NCI-H748 (cell line): ENCODE data around the gene DPP10.
"Not testable (repeated sequence)": the region's sequence is repeated elsewhere in the genome, so short reads cannot be mapped to it uniquely, and the experiment has no call there.

ENCODE experiments used
- DNase-seq: peaks from one replicate; lab custom pipeline; 2025; ENCODE audit not compliant: unreplicated experiment; lab: John Stamatoyannopoulos, UW

DPP10 gene

GRCh38 chr2:115389024-115389423 is 946.6 kb downstream of the DPP10 start:
- peak; percentile 39 for DNase-seq

GRCh38 chr2:115389898-115390565 is 947.6 kb downstream of the DPP10 start:
- no peak for DNase-seq

GRCh38 chr2:115396579-115396978 is 954.1 kb downstream of the DPP10 start:
- DNase-seq: no peak

- DNase-seq: no peak
These were observed 958.5 kb downstream of the DPP10 start for GRCh38 chr2:115400940-115401339.

- no peak for DNase-seq
These were observed 970.1 kb downstream of the DPP10 start for GRCh38 chr2:115412501-115412900.

GRCh38 chr2:115413791-115414190 is 971.4 kb downstream of the DPP10 start:
- DNase-seq: no peak

GRCh38 chr2:115414466-115414865 is 972.0 kb downstream of the DPP10 start:
- DNase-seq: no peak

DNA sequence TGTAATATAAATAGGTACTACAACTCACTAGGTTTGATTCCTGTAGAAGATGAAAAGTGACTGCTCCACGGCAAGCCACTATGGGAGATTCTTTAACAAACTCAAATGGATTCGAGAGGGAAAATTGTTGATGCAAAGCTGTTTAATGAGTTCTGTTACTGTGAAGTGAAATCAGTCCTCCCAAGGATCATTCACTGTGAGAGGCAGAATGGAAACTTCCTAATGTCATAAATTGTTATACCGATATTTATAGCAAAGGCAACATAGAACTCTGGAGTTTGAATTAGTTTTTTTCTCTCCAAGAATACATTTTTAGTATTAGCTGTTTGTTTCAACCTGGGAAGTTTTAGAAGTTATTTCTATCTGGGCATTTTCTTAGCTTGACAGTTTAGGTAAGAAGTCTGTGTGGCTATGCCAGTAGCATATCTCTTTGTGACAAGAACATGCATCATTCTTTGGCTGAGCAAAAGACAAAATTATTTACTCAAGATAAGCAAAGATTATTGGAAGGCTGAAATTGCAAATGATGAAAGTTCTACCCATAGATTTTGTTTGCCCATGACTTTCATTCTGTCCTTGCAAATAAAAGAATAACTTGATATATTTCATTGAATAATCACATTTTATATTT is 979.7 kb downstream of the DPP10 start:
- no peak for DNase-seq

DNA sequence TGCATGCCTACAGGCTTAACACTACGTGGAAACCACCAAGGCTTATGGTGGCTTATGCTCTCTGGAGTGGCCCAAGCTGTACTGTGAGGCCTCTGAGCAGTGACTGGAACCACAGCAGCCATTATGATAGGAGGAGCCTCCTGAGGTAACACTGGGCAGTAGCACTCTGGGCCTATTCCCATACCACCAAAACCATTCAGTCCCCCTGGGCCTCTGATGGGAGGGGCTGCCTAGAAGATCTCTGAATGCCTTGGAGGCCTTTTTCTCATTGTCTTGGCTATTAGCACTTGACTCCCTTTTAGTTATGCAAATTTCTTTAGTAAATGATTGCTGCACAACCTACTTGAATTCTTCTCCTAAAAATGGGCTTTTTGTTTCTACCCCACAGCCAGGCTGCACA is 985.0 kb downstream of the DPP10 start:
- DNase-seq: no peak

DNA sequence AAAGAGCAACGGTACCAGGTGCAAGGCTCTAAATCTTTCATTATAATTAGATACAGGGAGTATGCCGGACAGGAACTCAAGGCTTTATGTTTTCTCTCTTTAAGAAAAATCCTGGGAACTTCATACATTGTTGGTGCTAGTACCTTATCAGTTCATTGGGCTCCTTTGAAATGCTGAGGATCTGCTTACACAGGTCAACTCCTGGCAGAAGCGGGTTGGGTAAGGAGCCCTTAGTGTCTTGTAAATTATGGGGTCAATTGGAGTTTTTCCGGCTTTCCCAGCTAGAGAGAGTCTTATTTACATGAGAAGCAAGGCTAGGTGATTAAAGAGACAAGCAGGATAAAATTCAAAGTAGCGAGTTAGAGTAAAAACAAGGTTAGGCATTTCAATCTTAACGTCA is 998.3 kb downstream of the DPP10 start:
- not testable (repeated sequence) for DNase-seq

GRCh38 chr2:115443539-115444185 is 1001.2 kb downstream of the DPP10 start:
- no peak for DNase-seq

DNA sequence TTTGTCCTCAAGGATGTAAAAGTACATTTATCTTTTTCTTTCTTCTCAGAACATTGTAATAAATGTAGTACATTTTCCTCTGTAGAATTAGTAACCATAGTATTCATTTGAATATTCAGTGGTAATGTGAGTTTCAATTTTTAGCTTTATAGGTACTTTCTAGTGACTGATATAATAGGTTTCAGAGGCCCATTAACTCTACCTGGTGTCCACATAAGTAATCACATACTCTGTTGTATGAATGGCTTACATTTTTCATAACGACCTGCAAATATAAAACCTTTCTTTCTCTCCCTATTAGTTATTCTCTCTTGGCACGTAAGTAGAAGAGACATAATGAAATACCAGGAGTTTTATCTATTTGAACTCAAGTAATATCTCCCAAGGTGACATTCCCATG is 1017.6 kb downstream of the DPP10 start:
- DNase-seq: no peak

DNA sequence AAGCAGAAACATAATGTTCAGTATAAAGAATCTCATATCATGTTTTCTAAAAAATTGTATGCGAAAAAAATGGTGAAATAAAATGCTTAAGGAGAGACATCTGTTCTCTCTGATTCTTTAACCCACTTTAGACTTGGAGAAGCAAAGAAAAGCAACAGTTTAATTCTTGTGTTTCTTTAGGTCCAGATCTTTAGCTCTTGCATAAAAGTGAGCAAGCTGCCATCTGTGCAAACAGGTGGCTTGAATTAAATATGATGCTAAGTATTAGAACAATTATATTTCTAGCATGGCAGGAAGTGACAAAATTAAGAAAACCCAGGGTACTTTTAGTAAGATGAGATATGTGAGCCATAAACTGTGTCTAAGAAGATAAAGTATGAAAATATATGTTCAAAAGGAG is 1038.3 kb downstream of the DPP10 start:
- DNase-seq: no peak

DNA sequence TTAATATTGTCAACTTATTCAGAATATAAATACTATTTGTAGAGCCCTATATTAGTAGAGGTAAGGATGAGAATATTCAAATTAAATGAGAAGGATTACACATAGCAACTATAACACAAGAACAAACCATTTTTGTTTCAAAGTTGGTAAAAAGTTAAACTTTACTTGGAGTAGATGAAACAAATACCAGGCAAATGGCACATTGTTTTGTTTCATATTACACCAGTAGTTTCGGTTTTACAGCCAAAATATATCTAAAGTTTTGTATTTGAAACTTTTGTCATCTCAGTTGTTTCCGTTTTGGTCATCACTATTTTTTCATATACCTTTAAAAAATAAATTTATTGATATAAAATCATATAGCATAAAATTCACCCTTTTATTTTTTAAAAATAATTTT is 1039.4 kb downstream of the DPP10 start:
- DNase-seq: no peak

DNA sequence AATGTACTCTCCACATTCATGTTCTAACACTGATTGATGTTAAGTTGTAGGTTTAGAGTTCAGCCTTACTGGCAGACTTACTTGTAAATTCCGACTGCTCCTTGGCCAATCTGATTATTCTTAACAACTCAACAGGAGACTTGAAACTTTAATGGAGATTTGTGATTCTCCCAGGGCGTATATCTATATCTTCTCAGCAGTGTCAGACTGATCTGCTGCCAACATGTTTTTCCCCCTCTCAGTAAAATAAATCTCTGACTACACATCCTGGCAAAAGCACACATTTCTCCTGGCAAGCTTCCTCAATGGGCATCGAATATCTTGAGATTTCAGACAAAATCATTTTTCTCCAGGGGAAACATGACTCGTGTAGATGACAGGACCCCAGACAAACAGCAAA is 1041.2 kb downstream of the DPP10 start:
- DNase-seq: no peak

DNA sequence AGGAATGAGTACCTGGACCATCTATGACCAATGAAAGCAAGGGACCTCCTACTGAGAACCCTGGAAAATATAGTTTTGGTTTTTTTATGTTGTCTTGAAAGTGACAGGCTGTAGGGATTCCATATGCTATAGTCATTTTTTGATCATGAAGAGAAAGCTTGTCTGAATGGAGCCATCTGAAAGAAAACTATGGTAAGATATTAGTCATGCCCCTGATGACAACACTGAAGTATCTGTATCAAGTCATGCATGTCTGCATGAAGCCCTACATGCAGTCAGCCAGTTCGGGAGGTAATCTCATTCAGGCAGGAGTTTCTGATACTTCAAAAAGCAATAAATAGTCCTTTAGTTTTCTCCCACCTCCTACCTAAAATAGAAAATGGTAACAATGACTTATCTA is 1042.0 kb downstream of the DPP10 start:
- DNase-seq: no peak

- DNase-seq: no peak
These were observed 1042.5 kb downstream of the DPP10 start for GRCh38 chr2:115484983-115485382.

DNA sequence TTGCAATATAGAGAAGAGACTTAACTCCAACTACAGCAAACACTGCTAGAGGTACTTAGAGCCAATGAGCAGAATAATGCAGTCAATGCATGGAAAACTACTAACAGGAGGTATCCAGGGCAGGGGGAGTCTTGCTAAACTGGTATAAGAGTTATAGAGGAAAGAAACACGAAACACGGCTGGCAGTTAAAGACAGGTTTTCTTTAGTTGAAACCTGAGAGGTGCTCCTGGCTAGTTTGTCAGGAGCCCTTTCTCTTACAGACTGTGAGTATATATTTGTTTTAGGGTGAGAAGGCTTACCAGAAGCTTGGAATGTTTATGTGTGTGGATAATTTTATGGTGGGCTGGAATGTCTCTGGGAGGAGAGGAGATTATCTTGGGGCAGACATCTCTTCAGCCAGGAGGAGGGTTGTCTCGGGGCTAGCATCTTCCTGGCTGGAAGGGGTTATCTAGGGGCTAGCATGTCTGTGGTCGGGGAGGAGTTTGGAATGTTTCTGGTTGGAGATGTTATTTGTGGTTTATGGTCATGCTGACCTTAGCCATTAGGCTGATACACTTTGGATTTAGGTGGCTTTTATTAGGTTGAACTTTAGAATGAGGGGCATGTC is 1048.8 kb downstream of the DPP10 start:
- DNase-seq: no peak

- no peak for DNase-seq
These were observed 1062.9 kb downstream of the DPP10 start for GRCh38 chr2:115505331-115505730.

GRCh38 chr2:115520727-115521126 is 1078.3 kb downstream of the DPP10 start:
- DNase-seq: no peak

DNA sequence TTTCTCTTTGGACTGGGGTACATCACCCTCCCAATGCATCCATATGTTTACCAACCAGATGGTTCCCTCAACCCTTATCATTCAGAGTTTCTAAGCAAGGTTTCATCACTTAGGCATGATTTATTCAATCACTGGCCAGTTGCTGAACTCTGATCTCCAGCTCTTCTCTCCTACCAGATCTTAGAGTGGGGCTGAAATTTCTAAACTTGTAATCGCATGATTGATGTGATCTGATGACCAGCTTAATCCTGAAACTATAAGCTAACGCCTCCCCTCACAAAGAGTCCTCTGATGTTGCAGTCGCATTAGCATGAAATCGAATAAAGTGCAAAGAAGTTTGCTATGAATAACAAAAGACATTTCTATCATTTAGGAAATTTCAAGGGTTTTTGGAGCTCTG is 1082.0 kb downstream of the DPP10 start:
- DNase-seq: no peak

DNA sequence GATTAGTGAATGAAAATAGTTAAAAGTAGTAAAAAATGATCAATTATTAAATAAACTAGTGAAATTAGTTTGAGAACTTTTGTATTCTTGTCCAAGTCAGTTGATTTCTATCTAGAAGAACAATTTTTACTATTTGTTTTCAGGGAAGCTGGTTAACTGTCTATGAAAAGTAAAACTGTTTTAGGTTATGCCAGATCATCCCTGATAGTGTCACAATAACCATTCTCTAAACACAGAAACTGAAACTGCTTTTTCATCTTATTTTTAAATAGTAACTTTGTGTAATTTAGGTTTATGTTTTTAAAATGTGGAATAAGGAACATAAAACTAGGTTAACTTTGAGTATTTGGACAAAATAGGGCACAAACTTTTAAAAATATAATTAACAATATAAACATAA is 1087.2 kb downstream of the DPP10 start:
- no peak for DNase-seq
